K562 (cell line): ENCODE data around the gene SHB. TPM values are rescaled to one million over a fixed set of nuclear protein-coding genes. Genes with fewer than 3 reads are reported as not detected.

Experiments used
- ATAC-seq: fragments of 200-7000 bp; cut with Tn5 transposase; 3 replicates; pipeline ENCODE4 v1.9.1; 2020; ENCODE audit warnings: moderate library complexity
- BruUV-seq: library from RNA; stranded (reverse); fragments of 400-500 nt; replicated peaks from 2 replicates; lab custom pipeline; 2021; lab: Mats Ljungman, UMichigan
- CTCF ChIA-PET: fragments of 300-600 bp; formaldehyde crosslinking; extraction: SDS; loops from one replicate; lab custom pipeline; 2021; ENCODE audit warnings: low intra/inter-chr PET ratio; lab: Yijun Ruan, JAX
- POLR2A ChIA-PET: fragments of 300-600, 350-650 bp; sonication (Branson Sonifier 250); formaldehyde crosslinking; extraction: SDS; loops from one replicate; lab custom pipeline; 2021; ENCODE audit warnings: antibody characterized with exemption, inconsistent platforms; lab: Yijun Ruan, JAX
- DNase-seq, 4 experiments: peaks; one replicate each; pipeline versions ENCODE4 v3.0.0 to v3.0.0-alpha.2; 2011 to 2018; ENCODE audit warnings: low spot score in 3 of 4, mixed read lengths in 3 of 4; ENCODE audit errors: extremely low read depth in 1 of 4
- FAIRE-seq: peaks from 2 replicates; lab custom pipeline; 2011; peaks lifted over from hg19 to GRCh38; lab: Jason Lieb, UNC
- H2AFZ ChIP-seq: 2 replicates; pipeline ENCODE4 v1.6.0; 2011; ENCODE audit warnings: low read depth, low read length, control low read depth, inconsistent platforms
- H3K27ac ChIP-seq: fragments of 200-600 bp; 3 replicates; pipeline ENCODE4 v1.8.0; 2011; ENCODE audit warnings: low read depth, mild to moderate bottlenecking, control low read depth, inconsistent platforms, low read length, moderate library complexity, mixed read lengths; ENCODE audit errors: extremely low read depth
- H3K27me3 ChIP-seq, 2 experiments: fragments of 300-600 bp in 1 of 2; 2 replicates in 1 of 2; 3 replicates in 1 of 2; pipeline versions ENCODE4 v1.6.0 to v1.8.0; 2011; ENCODE audit warnings: inconsistent platforms in 2 of 2, low read length in 2 of 2, mild to moderate bottlenecking in 1 of 2, mixed read lengths in 1 of 2, moderate library complexity in 1 of 2; ENCODE audit not compliant: control insufficient read depth in 2 of 2, insufficient read depth in 2 of 2
- H3K36me3 ChIP-seq: fragments of 300-600 bp; 3 replicates; pipeline ENCODE4 v1.8.0; 2011; ENCODE audit warnings: mild to moderate bottlenecking, low read length, inconsistent platforms; ENCODE audit not compliant: control insufficient read depth, insufficient read depth
- H3K4me1 ChIP-seq, 2 experiments: fragments of 200-600 bp in 1 of 2; replicated peaks in 1 of 2; 2 replicates in 1 of 2; 3 replicates in 1 of 2; pipeline versions ENCODE4 v1.5.1 to v1.8.0; 2011; ENCODE audit warnings: inconsistent platforms in 2 of 2, low read length in 2 of 2, mild to moderate bottlenecking in 1 of 2, mixed read lengths in 1 of 2, moderate library complexity in 1 of 2; ENCODE audit not compliant: control insufficient read depth in 2 of 2, insufficient read depth in 2 of 2
- H3K4me2 ChIP-seq: 2 replicates; pipeline ENCODE4 v1.6.1; 2011; ENCODE audit warnings: low read length, control low read depth, inconsistent platforms, mixed read lengths; ENCODE audit not compliant: insufficient read depth
- H3K4me3 ChIP-seq: fragments of 200-600 bp; sonication (generic), shearing (Covaris generic); 2 replicates; pipeline ENCODE4 v1.5.1; 2016; ENCODE audit warnings: control low read depth, inconsistent platforms
- H3K79me2 ChIP-seq: fragments of 200-600 bp; 3 replicates; pipeline ENCODE4 v1.8.0; 2011; ENCODE audit warnings: low read length, inconsistent platforms; ENCODE audit not compliant: control insufficient read depth, insufficient read depth
- H3K9ac ChIP-seq, 2 experiments: 2 replicates each; pipeline versions ENCODE4 v1.6.0 to v1.6.1; 2011; ENCODE audit warnings: low read depth in 2 of 2, low read length in 2 of 2, control low read depth in 1 of 2, inconsistent platforms in 1 of 2, mild to moderate bottlenecking in 1 of 2, mixed read lengths in 1 of 2; ENCODE audit not compliant: insufficient read depth in 1 of 2
- H3K9me1 ChIP-seq: one replicate; pipeline ENCODE4 v1.6.0; 2011; ENCODE audit warnings: inconsistent platforms, mild to moderate bottlenecking, low read length, moderate library complexity; ENCODE audit not compliant: control insufficient read depth, insufficient read depth
- H3K9me3 ChIP-seq: replicated peaks from 2 replicates; pipeline ENCODE4 v1.5.1; 2011; ENCODE audit warnings: low read depth, low read length, inconsistent platforms; ENCODE audit not compliant: control insufficient read depth, insufficient read depth
- H4K20me1 ChIP-seq: replicated peaks from 2 replicates; pipeline ENCODE4 v1.6.1; 2011; ENCODE audit warnings: low read length, inconsistent platforms, mixed read lengths; ENCODE audit not compliant: control insufficient read depth, insufficient read depth
- ARID1B ChIP-seq: fragments of 450-650 bp; IDR thresholded peaks from 2 replicates; pipeline ENCODE4 v1.6.1; 2016; ENCODE audit warnings: antibody characterized with exemption, mild to moderate bottlenecking, inconsistent platforms
- CHD4 ChIP-seq: fragments of 200-600 bp; sonication (generic); IDR thresholded peaks from 3 replicates; pipeline ENCODE4 v1.6.1; 2012; ENCODE audit warnings: low read depth, mild to moderate bottlenecking, mixed read lengths, low read length, inconsistent platforms; ENCODE audit not compliant: insufficient read depth, insufficient replicate concordance, poor library complexity, severe bottlenecking
- ERF ChIP-seq: fragments of 450-650 bp; formaldehyde crosslinking; IDR thresholded peaks from 2 replicates; pipeline ENCODE4 v1.4.0; 2020; ENCODE audit warnings: mild to moderate bottlenecking, mixed read lengths
- HIVEP1 ChIP-seq: fragments of 250-450 bp; sonication (Bioruptor Pico); IDR thresholded peaks from 2 replicates; pipeline ENCODE4 v1.4.0; 2020; ENCODE audit warnings: mild to moderate bottlenecking
- NUFIP1 ChIP-seq: fragments of 450-650 bp; IDR thresholded peaks from 2 replicates; pipeline ENCODE4 v1.6.1; 2018; ENCODE audit not compliant: partially characterized antibody
- PHF8 ChIP-seq: fragments of 200-600 bp; sonication (generic); IDR thresholded peaks from 2 replicates; pipeline ENCODE4 v1.6.1; 2012; ENCODE audit warnings: mixed run types, mild to moderate bottlenecking, inconsistent platforms, low read length, moderate library complexity, borderline replicate concordance
- SMARCA4 ChIP-seq: fragments of 450-650 bp; IDR thresholded peaks from 2 replicates; pipeline ENCODE4 v1.6.1; 2016
- SREBF1 ChIP-seq: fragments of 150-350 bp; IDR thresholded peaks from 2 replicates; pipeline ENCODE4 v1.6.1; 2014; ENCODE audit warnings: antibody characterized with exemption, low read depth, low read length, borderline replicate concordance
- SREBF2 ChIP-seq: sonication (generic); formaldehyde crosslinking; IDR thresholded peaks from 2 replicates; pipeline ENCODE4 v1.4.0; 2020; ENCODE audit warnings: mild to moderate bottlenecking, missing genetic modification reagents
- ZBTB11 ChIP-seq, 3 experiments: fragments of 200-800 bp in 1 of 3; fragments of 250-450 bp in 1 of 3; fragments of 450-650 bp in 1 of 3; sonication (Bioruptor Pico) in 1 of 3; sonication (Bioruptor generic) in 1 of 3; formaldehyde crosslinking in 1 of 3; IDR thresholded peaks; 2 replicates each; pipeline versions ENCODE4 v1.6.1 to v1.8.0; 2016 to 2022; ENCODE audit warnings: mild to moderate bottlenecking in 2 of 3, missing genetic modification characterization in 2 of 3, missing compliant biosample characterization in 1 of 3, moderate library complexity in 1 of 3
- ZNF165 ChIP-seq: fragments of 250-450 bp; sonication (Bioruptor Pico); IDR thresholded peaks from 2 replicates; pipeline ENCODE4 v1.4.0; 2020; ENCODE audit warnings: borderline replicate concordance
- WGBS: fragments of 100-300 bp; shearing (Covaris generic); methylation state at CpG from one replicate; pipeline ENCODE4 v1.1.6; 2016; ENCODE audit warnings: low coverage, mixed read lengths; ENCODE audit not compliant: insufficient coverage; ENCODE audit errors: missing lambda C conversion rate; 5-methylcytosine and 5-hydroxymethylcytosine counted together
- in situ Hi-C: fragments of 300-500 bp; cut with MboI; formaldehyde crosslinking; loops from 4 replicates; pipeline ENCODE4 v1.15.0; 2018; ENCODE audit warnings: inconsistent platforms, mixed read lengths
- intact Hi-C: fragments of 100-400 bp; cut with micrococcal nuclease; formaldehyde crosslinking; loops from 2 replicates; pipeline ENCODE4 v1.14.2; 2022
- polyA plus RNA-seq, 8 experiments: library from polyadenylated mRNA; depleted of rRNA in 4 of 8; stranded (reverse) in 5 of 8; unstranded in 3 of 8; fragments of >200 nt; fragmentation: Nextera tagmentation in 2 of 8; fragmentation: Illumina TruSeq in 1 of 8; extraction: Ambion mirVana in 2 of 8; extraction: Trizol in 1 of 8; gene quantifications; 2 replicates each; pipeline versions ENCODE4 v1.2.1 to v1.2.3, GENCODE V29; 2011 to 2014; ENCODE audit warnings: inconsistent platforms in 1 of 8, missing spikeins in 1 of 8
- total RNA-seq, 7 experiments: library from RNA; depleted of rRNA in 6 of 7; stranded (reverse); fragments of >200 nt in 6 of 7; fragmentation: Illumina TruSeq in 2 of 7; extraction: Trizol in 2 of 7; gene quantifications; 2 replicates each; pipeline versions ENCODE4 v1.2.1 to v1.2.3, GENCODE V29; 2011 to 2021; ENCODE audit warnings: low replicate concordance in 1 of 7
- TF ChIP-seq, protein P1 (sequence below): fragments of 450-650 bp; IDR thresholded peaks from 2 replicates; pipeline ENCODE4 v1.6.1; 2016; ENCODE audit warnings: mild to moderate bottlenecking

The SHB gene
- total and polyA plus RNA-seq, 9 of the 15 experiments (the other 6 are each of a cell fraction or from before 2014, with no cell fraction given) = 0.78 to 16.0 (median 5.3) TPM

GRCh38 chr9:38088006-38088925 lies 19.2 kb upstream of the SHB start:
- Histone ChIP-seq H4K20me1 (no peaks in the 10 kb centered on the region), H3K27ac (no peak overlapping the region), H3K79me2 (no peaks in the 10 kb centered on the region), H2AFZ (no peak overlapping the region), H3K4me2 (no peak overlapping the region), H3K4me1 (no peaks in the 10 kb centered on the region), H3K9ac (no peak overlapping the region), H3K9me1 (no peaks in the 10 kb centered on the region), H3K27me3 (peaks cover 8 to 13% of the 10 kb centered on the region in 2 experiments; a peak in 4 of 5 replicates), H3K9me3 (no peaks in the 10 kb centered on the region), H3K4me3 (no peak overlapping the region), H3K36me3 (no peaks in the 10 kb centered on the region)
- BruUV-seq = no TSS peak
- intact Hi-C loops = loop anchor here (2.0 to 10.0 kb wide), 5 partner anchors 73 to 274 kb away; no protein-coding TSS in a partner anchor
- WGBS = 3% methylated on average over 7 of the region's 7 CpGs
- ATAC-seq (peak; percentile 93), DNase-seq (peak; percentile 81 to 89 (median 86)), FAIRE-seq (peak; percentile 81)
- in situ Hi-C loops = no loop called here
- ChIA-PET POLR2A (interaction anchor here (0.5 to 1.9 kb wide), 10 partner anchors 11 to 321 kb away, joined by 3 to 7 read pairs (median 4); no protein-coding TSS in a partner anchor), CTCF (interaction anchor here (0.9 to 2.2 kb wide), 6 partner anchors 72 to 312 kb away, joined by 3 to 11 read pairs (median 6); no protein-coding TSS in a partner anchor)
- TF ChIP-seq ZBTB11 (CRISPR knock-in tag; IDR thresholded peaks at IDR 0.05) (no peak), SMARCA4 (no peak), ZNF165 (CRISPR knock-in tag) (no peak), NUFIP1 (no peak), ARID1B (no peak), ERF (CRISPR knock-in tag) (no peak), HIVEP1 (CRISPR knock-in tag) (0 out of 2 replicates have a peak, but pooled peaks have one; percentile 26), PHF8 (no peak), CHD4 (no peak), SREBF1 (no peak), SREBF2 (CRISPR knock-in tag) (no peak)
- TF ChIP-seq, protein P1, sequence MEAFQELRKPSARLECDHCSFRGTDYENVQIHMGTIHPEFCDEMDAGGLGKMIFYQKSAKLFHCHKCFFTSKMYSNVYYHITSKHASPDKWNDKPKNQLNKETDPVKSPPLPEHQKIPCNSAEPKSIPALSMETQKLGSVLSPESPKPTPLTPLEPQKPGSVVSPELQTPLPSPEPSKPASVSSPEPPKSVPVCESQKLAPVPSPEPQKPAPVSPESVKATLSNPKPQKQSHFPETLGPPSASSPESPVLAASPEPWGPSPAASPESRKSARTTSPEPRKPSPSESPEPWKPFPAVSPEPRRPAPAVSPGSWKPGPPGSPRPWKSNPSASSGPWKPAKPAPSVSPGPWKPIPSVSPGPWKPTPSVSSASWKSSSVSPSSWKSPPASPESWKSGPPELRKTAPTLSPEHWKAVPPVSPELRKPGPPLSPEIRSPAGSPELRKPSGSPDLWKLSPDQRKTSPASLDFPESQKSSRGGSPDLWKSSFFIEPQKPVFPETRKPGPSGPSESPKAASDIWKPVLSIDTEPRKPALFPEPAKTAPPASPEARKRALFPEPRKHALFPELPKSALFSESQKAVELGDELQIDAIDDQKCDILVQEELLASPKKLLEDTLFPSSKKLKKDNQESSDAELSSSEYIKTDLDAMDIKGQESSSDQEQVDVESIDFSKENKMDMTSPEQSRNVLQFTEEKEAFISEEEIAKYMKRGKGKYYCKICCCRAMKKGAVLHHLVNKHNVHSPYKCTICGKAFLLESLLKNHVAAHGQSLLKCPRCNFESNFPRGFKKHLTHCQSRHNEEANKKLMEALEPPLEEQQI = no peak
